Measurements from ENCODE around the gene PCP4L1.
"Not testable (repeated sequence)": the region's sequence is repeated elsewhere in the genome, so short reads cannot be mapped to it uniquely, and the experiment has no call there.

PCP4L1 gene

GRCh38 chr1:161273402-161273801, 14.9 kb downstream of the PCP4L1 start:
- DNase-seq = no peak

GRCh38 chr1:161274874-161275273, 16.3 kb downstream of the PCP4L1 start:
- DNase-seq = no peak

GRCh38 chr1:161282991-161283390, 24.4 kb downstream of the PCP4L1 start:
- no peak for DNase-seq

- no peak for DNase-seq
These were observed 26.6 kb downstream of the PCP4L1 start for GRCh38 chr1:161285113-161285512.

- DNase-seq = no peak
These were observed 27.0 kb downstream of the PCP4L1 start for GRCh38 chr1:161285521-161285920.

DNA sequence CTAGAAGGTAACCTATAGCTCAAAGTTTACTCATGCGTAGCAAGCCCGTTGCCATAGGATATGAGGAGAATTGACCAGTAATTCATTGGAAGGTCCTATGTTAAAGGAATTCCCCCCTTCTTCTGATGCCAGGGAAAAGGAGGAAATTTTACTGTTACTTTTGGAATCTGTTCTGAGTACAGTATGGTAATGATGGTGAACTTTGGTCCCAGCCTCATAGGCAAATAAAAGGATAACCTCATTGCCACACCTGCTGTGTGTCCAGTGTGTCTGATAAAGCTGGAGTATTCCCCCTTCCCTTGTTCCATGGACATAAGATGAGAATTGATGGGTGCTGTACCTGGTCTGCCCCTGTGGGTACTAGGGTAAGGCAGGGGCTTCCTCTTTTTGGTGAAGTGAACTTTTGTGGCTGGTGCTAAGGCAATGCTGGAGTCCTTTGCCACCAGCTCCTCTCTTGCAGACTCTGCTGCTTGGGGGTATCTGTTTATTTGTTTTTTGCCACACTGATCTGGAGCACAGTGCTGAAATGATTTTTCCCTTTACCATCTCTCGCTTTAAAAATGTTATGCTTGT, 29.0 kb downstream of the PCP4L1 start:
- DNase-seq = no peak

DNA sequence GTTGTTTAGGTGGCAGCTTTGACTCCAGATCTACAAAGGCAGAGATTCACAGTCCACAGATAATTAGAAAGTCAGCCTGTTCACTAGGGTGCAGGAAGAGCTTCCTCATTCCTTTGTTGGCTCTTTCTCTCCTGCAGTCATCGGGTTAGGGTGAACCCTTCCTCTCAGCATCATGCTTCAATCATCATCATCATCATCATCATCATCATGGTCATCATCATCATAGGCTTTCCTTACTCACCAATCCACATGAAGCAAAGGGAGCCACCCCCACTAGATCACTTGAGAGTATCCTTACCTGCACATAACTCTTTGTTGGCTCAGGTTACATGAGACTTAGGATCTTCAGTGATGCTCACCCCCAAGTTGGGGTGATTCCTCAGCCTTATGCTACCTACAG, 32.2 kb downstream of the PCP4L1 start:
- no peak for DNase-seq

GRCh38 chr1:161297415-161297814, 38.9 kb downstream of the PCP4L1 start:
- no peak for DNase-seq

DNA sequence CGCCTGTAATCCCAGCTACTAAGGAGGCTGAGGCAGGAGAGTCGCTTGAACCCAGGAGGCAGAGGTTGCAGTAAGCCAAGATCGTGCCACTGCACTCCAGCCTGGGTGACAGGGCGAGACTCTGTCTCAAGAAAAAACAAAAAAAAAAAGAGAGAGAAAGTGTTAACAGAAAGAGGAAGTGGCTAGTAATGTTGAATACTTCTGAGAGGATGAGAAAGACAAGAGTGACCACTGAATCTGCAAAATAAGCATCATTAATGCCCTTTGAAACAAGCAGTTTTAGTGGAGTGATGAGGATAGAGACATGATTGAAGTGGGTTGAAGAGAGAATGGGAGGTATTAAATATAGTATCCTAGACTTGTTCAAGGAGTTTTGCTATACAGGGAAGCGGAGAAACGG, 39.6 kb downstream of the PCP4L1 start:
- DNase-seq = no peak

DNA sequence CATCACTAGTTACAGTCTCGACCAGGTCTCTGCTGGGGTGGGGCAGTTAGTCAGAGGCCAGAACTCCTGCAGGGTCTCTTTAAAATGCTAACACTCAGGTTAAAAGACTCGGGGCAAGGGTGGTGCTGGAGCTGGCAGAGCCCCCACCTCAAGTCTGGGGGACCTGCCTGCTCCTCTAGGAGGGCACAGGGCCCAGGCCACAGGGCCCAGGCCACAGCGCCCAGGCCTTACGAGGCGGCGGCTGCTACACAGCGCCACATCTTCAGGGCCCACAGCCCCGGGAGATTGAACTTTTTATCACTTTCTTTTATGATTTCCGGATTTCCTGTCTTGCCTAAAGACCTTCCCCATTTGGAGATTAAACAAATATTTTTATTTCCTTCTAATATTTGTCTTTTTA, 40.8 kb downstream of the PCP4L1 start:
- DNase-seq = no peak

- DNase-seq = no peak
These were observed 41.9 kb downstream of the PCP4L1 start for GRCh38 chr1:161300478-161300877.

DNA sequence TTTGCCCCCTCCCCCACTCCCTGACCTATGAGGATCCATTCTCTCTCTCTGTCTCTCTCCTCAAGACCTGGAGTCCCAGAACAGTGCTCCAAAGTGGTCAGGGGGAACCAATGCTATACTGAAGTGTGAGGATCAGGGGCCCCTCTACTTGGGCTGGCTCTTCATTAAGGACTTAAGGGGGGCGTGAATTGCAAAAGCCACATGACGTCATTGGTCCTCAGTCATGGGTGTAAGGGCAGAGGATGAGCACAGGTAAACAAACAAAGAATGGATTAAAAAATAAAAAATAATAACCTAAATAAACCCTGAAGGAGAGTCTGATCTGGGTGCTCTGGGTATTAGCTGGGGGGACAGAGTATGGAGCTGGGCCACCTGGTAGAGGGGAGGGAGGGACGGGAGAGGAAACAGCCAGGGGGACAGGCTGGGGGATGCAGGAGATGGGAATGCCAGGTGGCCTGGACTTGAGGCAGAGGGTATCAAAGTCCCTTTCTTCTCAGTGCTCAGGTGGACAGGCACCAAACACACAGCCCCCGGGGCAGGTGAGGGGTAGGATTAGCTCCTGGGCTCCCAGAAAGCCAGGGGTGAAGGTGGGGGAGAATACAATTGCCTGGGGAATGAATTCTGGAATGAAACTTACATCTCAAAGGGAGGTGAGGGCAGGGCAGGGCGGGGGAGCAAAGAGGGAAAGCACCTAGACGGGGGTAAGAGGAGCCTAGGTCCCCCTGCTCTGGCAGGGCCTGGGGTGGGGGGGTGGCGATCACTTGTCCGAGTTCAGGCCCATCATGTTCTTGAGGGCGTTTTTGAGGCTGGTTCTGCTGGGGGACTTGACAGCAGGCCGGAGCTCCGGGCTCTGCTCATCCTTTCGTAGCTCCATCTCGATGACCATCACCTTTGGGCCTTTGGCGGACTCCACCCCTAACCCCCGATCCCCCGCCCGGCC, 46.7 kb downstream of the PCP4L1 start:
- no peak for DNase-seq

- peak; percentile 80 for DNase-seq
These were observed 47.4 kb downstream of the PCP4L1 start for GRCh38 chr1:161305867-161306519.

DNA sequence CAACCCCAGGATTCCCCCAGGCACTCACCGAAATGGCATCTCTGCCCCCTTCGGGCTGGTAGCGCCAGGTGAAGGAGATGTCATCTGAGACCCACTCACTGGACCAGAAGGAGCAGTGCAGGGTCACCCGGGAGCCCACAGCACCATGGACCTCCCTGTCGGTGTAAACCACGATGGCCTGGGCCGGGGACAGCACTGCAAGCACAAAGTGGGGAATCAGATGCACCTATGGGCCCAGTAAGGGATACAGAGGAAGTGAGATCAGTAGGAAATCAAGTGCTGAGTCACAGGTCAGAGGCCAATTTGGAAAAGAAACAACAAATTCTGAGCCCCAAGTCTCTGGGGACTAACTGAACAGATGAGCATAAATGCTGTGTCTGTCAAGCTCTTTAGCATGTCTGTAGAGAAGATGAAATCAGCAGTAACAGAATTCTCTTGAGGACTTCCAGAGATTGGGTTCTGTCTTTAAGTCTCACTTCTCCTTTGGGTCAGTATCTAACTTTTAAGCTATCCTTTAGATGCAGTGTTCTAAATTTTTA, 48.8 kb downstream of the PCP4L1 start:
- DNase-seq = no peak

DNA sequence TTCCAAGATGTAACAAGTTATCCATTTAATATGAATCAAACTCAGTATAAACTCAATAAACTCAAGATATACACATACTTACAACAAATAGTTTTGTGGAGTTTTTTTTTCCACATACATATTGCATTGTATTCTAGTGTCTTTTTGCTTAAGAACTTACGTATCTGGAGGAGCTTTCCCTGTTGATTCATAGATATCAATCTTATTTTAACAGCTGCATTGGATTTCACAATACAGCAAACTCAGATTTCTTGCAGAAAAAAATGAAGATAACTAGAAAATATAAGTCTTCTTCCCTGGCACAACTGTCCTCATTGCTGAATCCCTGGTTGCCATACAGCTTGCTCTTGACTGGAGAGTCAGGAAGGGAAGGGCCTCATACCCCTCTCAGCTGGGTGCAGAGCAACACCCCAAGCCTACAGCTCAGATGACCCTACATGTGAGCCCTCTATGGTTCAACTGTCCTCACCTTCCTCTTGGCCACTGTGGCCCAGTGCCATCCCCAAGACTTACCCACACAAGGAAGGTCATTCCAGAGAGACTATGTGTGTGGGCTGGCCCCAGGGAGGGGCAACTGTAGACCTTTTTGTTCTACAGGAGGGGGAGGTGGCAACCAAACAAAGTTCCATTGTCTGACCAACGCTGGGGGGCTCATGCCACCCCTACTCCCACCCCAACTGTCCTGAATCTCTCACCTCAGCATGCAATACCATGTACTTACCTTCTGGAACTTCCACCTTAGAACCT, 49.5 kb downstream of the PCP4L1 start:
- no peak for DNase-seq

GRCh38 chr1:161309868-161310267, 51.3 kb downstream of the PCP4L1 start, which contains the start of gene MPZ:
TSS of gene MPZ (minus strand) at chr1:161309968. CDS start at chr1:161309905, 63 bp downstream.
- no peak for DNase-seq

DNA sequence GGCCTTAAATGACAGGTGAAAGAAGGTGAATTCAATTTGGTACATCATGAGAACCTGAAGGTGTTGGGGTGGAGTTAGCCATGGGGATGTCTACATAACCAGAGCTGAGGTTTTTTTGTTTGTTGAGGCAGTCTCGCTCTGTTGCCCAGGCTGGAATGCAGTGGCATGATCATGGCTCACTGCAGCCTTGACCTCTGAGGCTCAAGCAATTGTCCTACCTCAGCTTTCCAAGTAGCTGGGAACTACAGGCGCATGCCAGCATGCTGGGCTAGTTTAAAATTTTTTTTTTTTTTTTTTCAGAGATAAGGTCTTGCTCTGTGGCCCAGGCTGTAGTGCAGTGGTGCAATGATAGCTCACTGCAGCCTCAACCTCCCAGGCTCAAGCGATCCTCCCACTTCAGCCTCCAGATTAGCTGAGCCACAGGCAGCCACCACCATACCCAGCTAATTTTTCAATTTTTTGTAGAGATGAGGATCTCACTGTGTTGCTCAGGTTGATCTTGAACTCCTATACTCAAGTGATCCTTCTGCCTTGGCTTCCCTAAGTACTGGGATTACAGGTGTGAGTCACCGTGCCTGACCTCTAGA, 53.1 kb downstream of the PCP4L1 start:
- DNase-seq = no peak

DNA sequence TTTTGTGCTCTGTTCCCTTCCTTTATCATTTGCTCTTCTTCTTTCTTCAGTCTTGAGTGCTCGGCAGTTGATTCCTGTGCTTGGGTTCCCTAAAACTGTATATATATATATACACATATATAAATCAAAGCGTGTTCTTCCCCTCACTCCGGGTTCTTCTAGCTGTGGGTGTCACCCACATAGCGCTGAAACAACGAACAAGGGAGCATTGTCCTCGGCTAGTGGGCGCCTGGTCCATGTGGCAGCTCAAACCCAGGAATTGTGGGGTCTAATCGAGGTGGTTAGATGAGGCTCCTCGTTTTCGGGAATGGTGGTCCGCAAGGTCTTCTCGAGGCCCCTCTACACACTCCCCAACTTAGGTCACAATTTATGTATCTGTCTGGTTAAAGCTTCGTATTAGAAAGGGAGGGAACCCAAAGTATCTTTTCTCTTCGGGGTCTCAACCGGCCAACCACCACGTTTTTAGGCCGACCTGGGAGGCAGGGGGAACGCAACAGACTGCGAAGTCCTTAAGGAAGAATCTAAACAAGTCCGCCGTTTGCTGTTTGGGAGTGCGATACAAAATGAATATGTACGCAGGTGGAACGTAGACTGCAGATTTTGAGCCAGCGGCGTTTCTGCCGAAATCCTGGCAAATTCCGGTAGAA, 55.1 kb downstream of the PCP4L1 start:
- DNase-seq = no peak

DNA sequence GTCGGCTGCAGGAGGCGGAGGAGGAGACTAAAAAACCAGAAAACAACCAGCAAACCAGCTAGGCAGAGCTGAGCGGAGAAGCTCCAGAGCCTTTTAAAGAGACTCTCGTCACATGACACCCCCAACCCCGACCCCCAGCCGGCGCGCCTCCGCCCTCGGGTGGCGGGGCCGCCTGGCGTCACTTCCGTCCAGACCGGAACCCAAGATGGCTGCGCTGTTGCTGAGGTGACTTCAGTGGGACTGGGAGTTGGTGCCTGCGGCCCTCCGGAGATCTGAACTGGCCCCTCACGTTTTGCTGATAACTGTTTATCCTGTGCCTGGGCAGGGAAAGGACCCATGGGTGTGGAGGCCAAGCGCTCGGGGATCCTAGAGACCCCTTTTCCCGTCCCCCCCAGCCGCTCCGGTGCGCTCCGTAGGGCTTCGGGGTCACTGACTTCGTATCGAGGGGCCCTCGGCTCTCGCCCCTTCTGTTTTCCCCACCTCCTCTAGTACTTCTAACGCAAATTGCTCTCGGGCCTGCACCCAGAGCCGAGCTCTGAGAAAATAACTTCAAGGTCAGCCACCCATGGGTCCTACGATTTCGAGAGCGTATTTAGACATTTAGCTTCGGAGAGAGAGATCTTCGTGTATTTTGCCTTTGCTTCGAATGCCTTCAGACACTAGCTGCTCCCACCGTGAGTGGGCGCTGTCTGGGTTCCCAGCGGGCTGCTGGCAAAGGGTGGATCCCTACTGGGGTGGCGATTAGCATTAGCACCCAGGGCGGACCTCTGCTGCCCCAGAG, 55.8 kb downstream of the PCP4L1 start, which contains the start of gene SDHC:
Gene SDHC, plus strand, starts transcription at position 181 of the 781 bp plus-strand sequence. Its CDS starts 25 bp downstream, at position 206.
- peak; percentile 88 for DNase-seq

DNA sequence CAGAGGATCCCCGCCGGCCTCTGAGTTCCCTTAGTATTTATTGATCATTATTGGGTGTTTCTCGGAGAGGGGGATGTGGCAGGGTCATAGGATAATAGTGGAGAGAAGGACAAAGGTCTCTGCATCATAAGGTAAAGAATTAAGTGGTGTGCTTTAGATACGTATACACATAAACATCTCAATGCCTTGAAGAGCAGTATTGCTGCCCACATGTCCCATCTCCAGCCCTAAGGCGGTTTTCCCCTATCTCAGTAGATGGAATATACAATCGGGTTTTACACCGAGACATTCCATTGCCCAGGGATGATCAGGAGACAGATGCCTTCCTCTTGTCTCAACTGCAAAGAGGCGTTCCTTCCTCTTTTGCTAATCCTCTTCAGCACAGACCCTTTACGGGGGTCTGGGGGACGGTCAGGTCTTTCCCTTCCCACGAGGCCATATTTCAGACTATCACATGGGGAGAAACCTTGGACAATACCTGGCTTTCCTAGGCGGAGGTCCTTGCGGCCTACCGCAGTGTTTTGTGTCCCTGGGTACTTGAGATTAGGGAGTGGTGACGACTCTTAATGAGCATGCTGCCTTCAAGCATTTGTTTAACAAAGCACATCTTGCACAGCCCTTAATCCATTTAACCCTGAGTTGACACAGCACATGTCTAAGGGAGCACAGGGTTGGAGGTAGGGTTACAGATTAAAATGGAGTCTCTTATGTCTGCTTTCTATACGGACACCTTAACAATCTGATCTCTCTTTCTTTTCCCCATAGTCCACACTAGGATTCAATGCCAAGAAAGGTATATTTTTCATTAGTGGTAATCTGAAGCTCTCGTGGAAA, 57.5 kb downstream of the PCP4L1 start:
- DNase-seq = not testable (repeated sequence)

Measured in NCI-H1105 (cell line).